GM23248 (cell line): ENCODE results near the gene EDC4. TPM values are rescaled to one million over a fixed set of nuclear protein-coding genes. Genes with fewer than 3 reads are reported as not detected.

Source experiments
- DNase-seq: peaks from one replicate; pipeline ENCODE4 v3.0.0-alpha.2; 2015
- H2AFZ ChIP-seq: fragments of 200-600 bp; sonication (generic); 2 replicates; pipeline ENCODE4 v1.6.1; 2016; ENCODE audit warnings: antibody characterized with exemption
- H3F3A ChIP-seq: fragments of 200-600 bp; sonication (generic); 2 replicates; pipeline ENCODE4 v1.6.1; 2016; ENCODE audit warnings: mild to moderate bottlenecking, antibody characterized with exemption, mixed run types; ENCODE audit not compliant: insufficient read depth
- H3K27ac ChIP-seq: fragments of 200-600 bp; sonication (generic); 2 replicates; pipeline ENCODE4 v1.5.1; 2016; ENCODE audit warnings: mild to moderate bottlenecking
- H3K27me3 ChIP-seq: fragments of 200-600 bp; sonication (generic); replicated peaks from 2 replicates; pipeline ENCODE4 v1.6.1; 2016; ENCODE audit warnings: mild to moderate bottlenecking; ENCODE audit not compliant: insufficient read depth
- H3K36me3 ChIP-seq: fragments of 200-600 bp; sonication (generic); 2 replicates; pipeline ENCODE4 v1.6.1; 2016; ENCODE audit warnings: low read depth, mild to moderate bottlenecking
- H3K4me1 ChIP-seq: fragments of 200-600 bp; sonication (generic); 2 replicates; pipeline ENCODE4 v1.6.1; 2016; ENCODE audit warnings: mild to moderate bottlenecking; ENCODE audit not compliant: insufficient read depth
- H3K4me2 ChIP-seq: fragments of 200-600 bp; sonication (generic); one replicate; pipeline ENCODE4 v1.6.1; 2016; ENCODE audit warnings: mild to moderate bottlenecking; ENCODE audit not compliant: unreplicated experiment
- H3K4me3 ChIP-seq: fragments of 200-600 bp; sonication (generic); 2 replicates; pipeline ENCODE4 v1.5.1; 2016; ENCODE audit warnings: mild to moderate bottlenecking
- H3K79me2 ChIP-seq: fragments of 200-600 bp; sonication (generic); 2 replicates; pipeline ENCODE4 v1.6.1; 2016; ENCODE audit warnings: mild to moderate bottlenecking; ENCODE audit not compliant: insufficient read depth
- H3K9ac ChIP-seq: fragments of 200-600 bp; sonication (generic); 2 replicates; pipeline ENCODE4 v1.6.1; 2016; ENCODE audit warnings: mild to moderate bottlenecking
- H3K9me2 ChIP-seq: fragments of 200-600 bp; sonication (generic); 2 replicates; pipeline ENCODE4 v1.6.1; 2016; ENCODE audit warnings: mixed run types, mild to moderate bottlenecking, moderate library complexity; ENCODE audit not compliant: insufficient read depth
- H3K9me3 ChIP-seq: fragments of 200-600 bp; sonication (generic); one replicate; pipeline ENCODE4 v1.6.1; 2017; ENCODE audit warnings: low read depth
- H4K20me1 ChIP-seq: fragments of 200-600 bp; sonication (generic); 2 replicates; pipeline ENCODE4 v1.6.0; 2016; ENCODE audit not compliant: insufficient read depth
- EZH2 ChIP-seq: fragments of 200-600 bp; sonication (generic); IDR thresholded peaks from 2 replicates; pipeline ENCODE4 v1.6.1; 2018; ENCODE audit warnings: antibody characterized with exemption, mild to moderate bottlenecking; ENCODE audit not compliant: insufficient read depth, poor library complexity, severe bottlenecking
- EZH2phosphoT487 ChIP-seq: fragments of 200-600 bp; sonication (generic); IDR thresholded peaks from 2 replicates; pipeline ENCODE4 v1.6.1; 2018; ENCODE audit warnings: antibody characterized with exemption, moderate library complexity, mild to moderate bottlenecking, low read depth; ENCODE audit not compliant: insufficient read depth
- WGBS, 2 experiments: methylation state at CpG; one replicate each; pipeline ENCODE4 v1.1.6; 2015 to 2017; ENCODE audit warnings: low lambda C conversion rate in 2 of 2, low coverage in 1 of 2; ENCODE audit errors: missing lambda C conversion rate in 2 of 2; 5-methylcytosine and 5-hydroxymethylcytosine counted together
- in situ Hi-C: fragments of 300-500 bp; cut with MboI; formaldehyde crosslinking; loops from 2 replicates; pipeline ENCODE4 v1.15.0; 2020
- polyA plus RNA-seq: library from polyadenylated mRNA; unstranded; fragments of >200 nt; fragmentation: Nextera tagmentation; extraction: Ambion mirVana; gene quantifications from 2 replicates; pipeline ENCODE4 v1.2.1, GENCODE V29; 2016
- total RNA-seq: library from RNA; depleted of rRNA; stranded (reverse); fragments of >200 nt; shearing (Covaris generic); gene quantifications from 2 replicates; pipeline ENCODE4 v1.2.3, GENCODE V29; 2014

The EDC4 gene
- total and polyA plus RNA-seq, 2 experiments from 2014 or later = 39.9 to 48.5 TPM

DNA sequence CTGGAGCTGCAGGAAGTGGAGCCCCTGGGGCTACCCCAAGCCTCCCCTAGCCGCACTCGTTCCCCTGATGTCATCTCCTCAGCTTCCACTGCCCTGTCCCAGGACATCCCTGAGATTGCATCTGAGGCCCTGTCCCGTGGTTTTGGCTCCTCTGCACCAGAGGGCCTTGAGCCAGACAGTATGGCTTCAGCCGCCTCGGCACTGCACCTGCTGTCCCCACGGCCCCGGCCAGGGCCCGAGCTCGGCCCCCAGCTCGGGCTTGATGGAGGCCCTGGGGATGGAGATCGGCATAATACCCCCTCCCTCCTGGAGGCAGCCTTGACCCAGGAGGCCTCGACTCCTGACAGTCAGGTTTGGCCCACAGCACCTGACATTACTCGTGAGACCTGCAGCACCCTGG, 7.7 kb downstream of the EDC4 start:
- H3F3A ChIP-seq = peaks cover 11% of the 10 kb centered on the region
- H3K9me3 ChIP-seq = no peaks in the 10 kb centered on the region
- H3K36me3 ChIP-seq = peaks cover 7% of the 10 kb centered on the region; the same call in 1 of the 2 replicates
- H3K27me3 ChIP-seq = no peaks in the 10 kb centered on the region
- 93 to 98% methylated on average over 13 of the region's 13 CpGs for WGBS, 2 experiments
- DNase-seq = no peak
- H3K4me1 ChIP-seq = peaks cover 6% of the 10 kb centered on the region; the same call in 1 of the 2 replicates
- H4K20me1 ChIP-seq = no peaks in the 10 kb centered on the region
- no peak overlapping the region for H3K4me3 ChIP-seq
- H3K79me2 ChIP-seq = peaks cover 26% of the 10 kb centered on the region
- in situ Hi-C loops = no loop called here
- H3K27ac ChIP-seq = no peak overlapping the region
- TF ChIP-seq EZH2phosphoT487 (no peak), EZH2 (no peak)
- no peak overlapping the region for H3K4me2 ChIP-seq
- H2AFZ ChIP-seq = no peak overlapping the region
- no peaks in the 10 kb centered on the region for H3K9me2 ChIP-seq
- no peak overlapping the region for H3K9ac ChIP-seq

GRCh38 chr16:67881621-67882161, 8.8 kb downstream of the EDC4 start:
- DNase-seq = no peak
- Histone ChIP-seq H3K27me3 (no peaks in the 10 kb centered on the region), H3K9me3 (no peaks in the 10 kb centered on the region), H3K9me2 (no peaks in the 10 kb centered on the region), H3K4me2 (no peak overlapping the region), H3K4me1 (peaks cover 6% of the 10 kb centered on the region; the same call in 1 of the 2 replicates), H3K36me3 (peaks cover 7% of the 10 kb centered on the region; the same call in 1 of the 2 replicates), H3K27ac (no peak overlapping the region), H3K4me3 (no peak overlapping the region), H3K9ac (no peak overlapping the region), H3F3A (peaks cover 11% of the 10 kb centered on the region), H2AFZ (no peak overlapping the region), H4K20me1 (no peaks in the 10 kb centered on the region), H3K79me2 (peaks cover 14% of the 10 kb centered on the region)
- TF ChIP-seq EZH2 (no peak), EZH2phosphoT487 (no peak)
- in situ Hi-C loops = no loop called here
- 95 to 96% methylated on average over 21 of the region's 21 CpGs for WGBS, 2 experiments

DNA sequence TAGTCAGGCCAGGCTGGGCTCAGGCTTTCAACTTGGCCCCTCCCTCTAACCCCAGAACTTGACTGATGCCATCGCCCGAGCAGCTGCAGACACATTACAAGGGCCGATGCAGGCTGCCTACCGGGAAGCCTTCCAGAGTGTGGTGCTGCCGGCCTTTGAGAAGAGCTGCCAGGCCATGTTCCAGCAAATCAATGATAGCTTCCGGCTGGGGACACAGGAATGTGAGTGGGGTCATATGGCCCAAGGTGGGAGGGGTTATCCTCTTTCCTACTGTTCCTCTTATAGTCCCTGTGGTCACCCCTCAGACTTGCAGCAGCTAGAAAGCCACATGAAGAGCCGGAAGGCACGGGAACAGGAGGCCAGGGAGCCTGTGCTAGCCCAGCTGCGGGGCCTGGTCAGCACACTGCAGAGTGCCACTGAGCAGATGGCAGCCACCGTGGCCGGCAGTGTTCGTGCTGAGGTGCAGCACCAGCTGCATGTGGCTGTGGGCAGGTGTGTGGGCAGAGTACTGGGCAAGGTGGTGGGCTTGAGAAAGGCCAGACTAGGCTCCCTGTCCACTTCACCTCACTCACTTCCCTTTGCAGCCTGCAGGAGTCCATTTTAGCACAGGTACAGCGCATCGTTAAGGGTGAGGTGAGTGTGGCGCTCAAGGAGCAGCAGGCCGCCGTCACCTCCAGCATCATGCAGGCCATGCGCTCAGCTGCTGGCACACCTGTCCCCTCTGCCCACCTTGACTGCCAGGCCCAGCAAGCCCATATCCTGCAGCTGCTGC, 9.7 kb downstream of the EDC4 start:
- Histone ChIP-seq H3K79me2 (peaks cover 6% of the 10 kb centered on the region), H2AFZ (no peak overlapping the region), H3K4me3 (no peak overlapping the region), H3K36me3 (peaks cover 7% of the 10 kb centered on the region; the same call in 1 of the 2 replicates), H3K4me2 (no peak overlapping the region), H3F3A (peaks cover 11% of the 10 kb centered on the region), H3K9me3 (no peaks in the 10 kb centered on the region), H3K4me1 (peaks cover 6% of the 10 kb centered on the region; the same call in 1 of the 2 replicates), H3K27ac (no peak overlapping the region), H3K9me2 (no peaks in the 10 kb centered on the region), H3K9ac (no peak overlapping the region), H4K20me1 (no peaks in the 10 kb centered on the region), H3K27me3 (no peaks in the 10 kb centered on the region)
- TF ChIP-seq EZH2phosphoT487 (no peak), EZH2 (no peak)
- in situ Hi-C loops = no loop called here
- no peak for DNase-seq
- WGBS, 2 experiments = 75 to 78% methylated on average over 18 of the region's 18 CpGs

GRCh38 chr16:67883146-67883871, 10.5 kb downstream of the EDC4 start:
- Histone ChIP-seq H3K27ac (no peak overlapping the region), H3K36me3 (peaks cover 7% of the 10 kb centered on the region; the same call in 1 of the 2 replicates), H2AFZ (no peak overlapping the region), H3K9ac (no peak overlapping the region), H3K4me2 (no peak overlapping the region), H3K27me3 (no peaks in the 10 kb centered on the region), H4K20me1 (no peaks in the 10 kb centered on the region), H3F3A (peaks cover 11% of the 10 kb centered on the region), H3K9me3 (no peaks in the 10 kb centered on the region), H3K4me3 (no peak overlapping the region), H3K9me2 (no peaks in the 10 kb centered on the region), H3K4me1 (peaks cover 6% of the 10 kb centered on the region; the same call in 1 of the 2 replicates), H3K79me2 (no peaks in the 10 kb centered on the region)
- in situ Hi-C loops = no loop called here
- TF ChIP-seq EZH2phosphoT487 (no peak), EZH2 (no peak)
- WGBS, 2 experiments = 82 to 93% methylated on average over 6 of the region's 6 CpGs
- DNase-seq = no peak
